Measurements from ENCODE around the gene ILF2. TPM values are rescaled to one million over a fixed set of nuclear protein-coding genes. Genes with fewer than 3 reads are reported as not detected.

Gene ILF2
- total RNA-seq, 1 experiment from 2014 or later: 315 TPM

DNA sequence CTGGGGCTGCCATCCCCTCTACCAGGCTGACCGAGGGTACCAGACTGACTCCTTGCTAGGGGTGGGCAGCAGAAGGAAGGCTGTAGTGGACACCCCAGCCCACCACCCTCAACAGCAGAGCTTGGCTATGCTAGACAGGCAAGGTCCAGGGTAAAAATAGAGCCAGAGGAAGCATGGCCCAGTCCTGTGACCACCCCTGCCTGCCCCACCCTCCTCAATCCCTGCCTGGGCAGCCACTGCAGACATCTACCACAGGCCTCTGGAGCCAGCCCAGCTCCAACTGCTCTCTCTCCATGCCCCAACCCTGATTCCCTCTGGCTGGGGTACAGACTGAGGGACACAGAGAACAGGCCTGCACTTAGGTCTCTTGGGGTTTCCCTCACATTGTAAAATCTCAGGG lies 40.8 kb downstream of the ILF2 start:
- no peak for DNase-seq (ENCODE audit: extremely low read depth, low read depth)

- DNase-seq (ENCODE audit: extremely low read depth, low read depth): no peak
Observed at GRCh38 chr1:153629343-153629665, 41.5 kb downstream of the ILF2 start.

DNA sequence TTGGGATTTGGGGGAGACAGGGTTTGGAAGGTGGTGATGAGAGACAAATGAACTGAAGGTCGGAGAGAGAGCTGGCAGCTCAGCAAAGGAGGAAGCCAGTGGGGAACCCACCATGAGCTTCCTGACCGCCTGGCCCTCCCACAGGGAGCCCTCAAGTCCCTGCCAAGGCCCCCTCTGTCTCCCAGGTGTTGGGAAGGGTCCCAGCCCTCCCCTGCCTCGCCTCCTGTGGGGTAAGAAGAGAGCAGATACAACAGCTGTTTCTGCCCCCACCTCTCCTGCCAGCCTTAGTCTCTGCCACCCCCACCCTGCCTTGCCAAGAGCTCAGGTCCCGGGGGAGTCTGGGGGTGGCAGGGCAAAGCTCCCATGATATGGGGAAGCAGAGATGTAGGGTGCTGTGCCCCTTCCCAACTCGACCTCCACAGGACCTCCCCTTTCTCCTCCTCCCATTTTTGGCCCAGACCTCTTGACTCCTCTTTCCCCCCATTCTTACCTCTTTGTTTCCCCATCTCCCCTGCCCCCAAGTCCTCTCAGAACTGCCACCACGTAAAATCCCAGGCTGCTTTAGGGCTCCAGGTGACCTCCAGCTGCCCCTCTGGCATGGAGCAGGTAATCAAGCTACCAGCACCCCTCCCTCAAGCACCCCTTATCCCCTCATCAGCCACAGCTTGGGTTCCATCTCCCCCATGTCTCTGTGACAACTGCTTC lies 42.0 kb downstream of the ILF2 start:
- no peak for DNase-seq (ENCODE audit: extremely low read depth, low read depth)

- no peak for DNase-seq (ENCODE audit: extremely low read depth, low read depth)
Observed at GRCh38 chr1:153627715-153628626, 42.8 kb downstream of the ILF2 start, which contains the start of gene S100A1. Gene S100A1 (plus strand): TSS chr1:153628434. CDS start chr1:153630522, 2,088 bp downstream.

DNA sequence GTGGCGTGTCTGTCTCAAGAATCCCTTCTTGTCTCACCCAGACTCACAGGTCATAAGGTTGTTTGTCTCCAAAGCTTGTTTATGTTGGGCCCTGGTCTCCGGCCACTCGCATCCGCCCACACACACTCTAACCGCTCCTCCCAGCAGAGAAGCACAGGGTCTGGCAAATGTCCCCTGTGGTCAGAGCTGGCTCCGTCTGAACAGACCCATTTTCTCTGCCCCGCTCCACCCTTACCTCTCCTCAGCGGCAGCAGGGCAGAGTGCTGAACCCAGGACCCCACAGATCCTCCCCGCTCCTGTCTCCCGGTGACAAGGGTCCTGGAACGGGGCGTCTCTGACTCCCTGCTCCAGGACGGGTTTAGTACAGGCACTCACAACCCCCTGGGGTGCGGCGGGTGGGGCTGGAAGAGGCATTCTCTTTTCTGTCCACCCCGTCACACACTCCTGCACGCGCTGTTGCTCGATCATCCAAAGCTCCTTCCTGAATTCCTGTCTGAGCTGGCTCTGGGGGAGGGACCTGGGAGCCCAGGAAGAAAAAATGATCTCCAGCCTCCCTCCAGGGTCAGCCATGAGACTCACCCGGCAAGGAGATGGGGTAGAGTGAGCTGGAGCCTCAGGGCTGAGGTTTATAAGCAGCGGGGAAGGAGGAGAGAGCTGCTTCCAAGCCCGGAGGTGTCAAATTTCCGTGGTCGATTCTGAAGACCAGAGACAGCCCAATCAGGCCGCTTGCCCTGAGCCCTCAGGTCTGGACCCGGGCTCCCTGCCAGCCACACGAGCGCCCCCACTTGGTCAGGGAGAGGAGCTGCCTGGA lies 43.7 kb downstream of the ILF2 start, which contains the start of gene S100A13:
Gene S100A13, minus strand, starts transcription at position 602 of the 811 bp plus-strand sequence. CDS start 1,033 bp downstream, outside the sequence.
- DNase-seq (ENCODE audit: extremely low read depth, low read depth): peak; percentile 87

DNA sequence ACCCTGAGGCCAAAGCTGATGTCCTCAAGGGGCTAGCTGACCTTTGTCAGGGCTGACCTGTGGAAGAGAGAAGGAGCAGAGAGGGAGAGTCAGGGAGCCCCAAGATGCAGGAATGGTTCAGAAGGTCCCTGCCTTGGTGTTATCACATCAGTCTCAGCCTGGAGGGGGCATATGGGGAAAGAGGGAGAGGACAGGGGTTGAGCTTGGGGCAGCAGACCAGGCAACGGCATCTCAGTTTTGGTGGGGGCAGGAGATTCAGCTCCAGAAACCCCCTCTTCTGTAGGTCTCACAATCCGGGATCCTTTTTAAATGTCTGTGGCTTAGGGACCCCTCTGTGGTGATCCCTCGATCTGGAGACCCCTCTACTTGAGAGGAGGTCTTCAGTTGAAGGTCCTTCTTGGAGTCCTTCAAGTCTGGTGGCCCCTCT lies 44.3 kb downstream of the ILF2 start:
- no peak for DNase-seq (ENCODE audit: extremely low read depth, low read depth)

DNA sequence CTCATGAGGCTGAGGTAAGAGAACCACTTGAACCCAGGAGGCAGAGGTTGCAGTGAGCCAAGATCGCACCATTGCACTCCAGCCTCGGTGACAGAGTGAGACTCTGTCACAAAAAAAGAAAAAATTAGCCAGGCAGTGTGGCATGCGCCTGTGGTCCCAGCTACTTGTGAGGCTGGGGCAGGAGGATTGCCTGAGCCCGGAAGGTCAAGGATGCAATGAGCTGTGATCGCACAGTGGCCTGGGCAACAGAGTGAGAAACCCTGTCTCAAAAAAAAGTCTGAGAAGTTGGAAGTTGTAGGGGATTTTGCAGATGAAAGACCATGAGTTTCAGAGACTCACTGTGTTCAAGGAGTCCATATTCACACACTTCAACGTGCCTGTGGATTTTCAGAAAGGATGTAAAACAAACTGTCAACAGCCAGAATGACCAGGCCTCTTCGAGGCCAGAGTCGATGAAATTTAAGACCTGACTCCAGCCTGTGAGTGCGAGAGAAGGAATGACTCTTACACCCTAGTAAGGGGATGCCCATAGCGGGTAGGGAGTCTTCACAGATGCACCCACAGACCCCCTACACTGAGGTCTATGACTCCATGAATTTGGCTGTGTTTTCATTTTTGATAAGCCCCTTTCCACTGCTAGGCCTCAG lies 45.7 kb downstream of the ILF2 start:
- no peak for DNase-seq (ENCODE audit: extremely low read depth, low read depth)

DNA sequence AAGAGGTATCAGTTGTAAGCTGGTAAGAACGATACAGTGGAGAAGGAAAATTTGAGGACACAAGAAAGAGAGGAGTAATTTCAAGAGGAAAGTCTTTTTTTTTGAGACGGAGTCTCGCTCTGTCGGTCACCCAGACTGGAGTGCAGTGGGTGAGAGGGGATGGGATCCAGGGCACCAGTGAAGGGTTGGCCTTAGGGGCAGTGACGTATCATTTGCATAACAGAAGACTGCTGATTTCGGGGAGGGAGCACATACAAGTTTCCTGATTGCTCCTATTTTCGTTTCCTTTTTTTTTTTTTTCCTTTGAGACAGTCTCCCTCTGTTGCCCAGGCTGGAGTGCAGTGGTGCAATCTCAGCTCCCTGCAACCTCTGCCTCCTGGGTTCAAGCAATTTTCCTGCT lies 47.7 kb downstream of the ILF2 start:
- no peak for DNase-seq (ENCODE audit: extremely low read depth, low read depth)

GRCh38 chr1:153619171-153619570 lies 51.6 kb downstream of the ILF2 start:
- no peak for DNase-seq (ENCODE audit: extremely low read depth, low read depth)

DNA sequence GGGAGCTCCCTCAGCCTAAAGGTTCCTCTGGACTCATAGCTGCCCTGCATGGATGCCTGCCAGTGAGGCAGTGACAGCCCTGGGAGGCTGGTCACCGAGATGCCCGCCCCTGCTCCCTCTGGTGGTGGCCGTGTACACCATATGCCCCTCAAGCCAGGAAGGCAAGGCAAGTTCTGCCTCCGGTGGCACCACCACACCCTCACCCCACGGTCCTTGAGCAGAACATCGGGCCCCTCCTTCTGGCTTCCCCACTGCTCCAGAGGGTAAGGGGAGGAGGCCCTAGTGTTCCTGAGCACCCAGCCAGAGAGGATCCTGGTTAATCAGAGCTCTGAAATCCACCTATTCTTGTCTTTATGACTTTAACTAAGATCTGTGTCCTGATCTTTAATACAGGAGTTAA lies 53.1 kb downstream of the ILF2 start:
- DNase-seq (ENCODE audit: extremely low read depth, low read depth): peak; percentile 77

DNA sequence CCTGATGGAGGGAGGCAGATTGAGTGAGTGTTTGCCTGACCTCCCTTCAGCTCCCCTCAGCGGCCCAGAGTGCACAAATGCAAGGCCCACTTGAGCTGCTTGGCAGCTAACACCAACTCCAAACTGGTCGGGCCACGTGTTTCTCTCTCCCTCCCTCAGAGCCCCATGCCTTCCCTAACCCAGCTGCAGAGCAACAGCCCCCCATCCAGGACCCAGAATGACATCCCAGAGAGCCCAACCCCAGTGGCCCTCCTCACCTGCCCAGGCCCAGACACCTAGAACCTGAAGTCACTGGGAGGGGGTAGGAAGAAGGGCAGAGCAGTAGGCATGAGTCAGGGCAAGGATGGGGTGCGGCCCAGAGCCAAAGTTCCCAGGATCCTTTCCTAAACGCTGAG lies 53.9 kb downstream of the ILF2 start:
- no peak for DNase-seq (ENCODE audit: extremely low read depth, low read depth)

DNA sequence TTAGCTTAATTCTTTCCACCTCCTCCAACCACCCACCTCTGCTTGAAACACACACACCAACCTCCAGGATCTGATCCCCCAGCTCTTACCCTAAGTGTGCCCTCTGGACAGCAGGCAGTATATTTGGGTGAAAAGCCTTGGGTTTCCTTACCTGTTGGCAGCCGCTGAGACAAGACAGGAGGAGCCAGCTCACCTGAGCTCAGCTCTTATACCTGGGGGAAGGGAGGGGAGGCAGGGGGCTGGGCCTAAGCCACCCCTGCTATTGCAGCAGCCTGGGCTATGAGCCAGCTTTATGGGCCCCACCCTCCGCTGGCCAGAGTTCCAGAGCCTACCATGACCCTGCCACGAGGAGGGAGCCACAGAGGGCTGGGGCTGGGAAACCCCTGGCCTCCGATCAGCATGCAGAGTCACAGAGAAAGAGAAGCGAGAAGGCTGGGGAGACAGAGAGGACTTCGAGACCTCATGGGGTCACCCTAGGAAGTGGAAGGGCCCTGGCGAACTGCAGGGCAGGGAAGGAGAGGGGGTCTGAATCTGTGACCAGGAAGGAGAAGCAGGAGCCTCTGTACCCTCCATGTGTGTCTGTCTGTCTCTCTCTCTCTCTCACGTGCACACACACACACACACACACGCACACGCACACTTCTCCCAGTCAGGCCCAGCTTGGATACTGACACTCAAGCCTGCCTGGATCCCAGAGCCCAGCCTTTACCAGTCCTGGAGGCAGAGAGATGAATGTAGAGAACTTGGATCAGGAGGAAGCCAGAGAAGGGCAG lies 54.5 kb downstream of the ILF2 start, which contains the start of gene S100A14:
Gene S100A14, minus strand, starts transcription at position 182 of the 773 bp plus-strand sequence. CDS start 467 bp downstream, outside the sequence.
- no peak for DNase-seq (ENCODE audit: extremely low read depth, low read depth)

DNA sequence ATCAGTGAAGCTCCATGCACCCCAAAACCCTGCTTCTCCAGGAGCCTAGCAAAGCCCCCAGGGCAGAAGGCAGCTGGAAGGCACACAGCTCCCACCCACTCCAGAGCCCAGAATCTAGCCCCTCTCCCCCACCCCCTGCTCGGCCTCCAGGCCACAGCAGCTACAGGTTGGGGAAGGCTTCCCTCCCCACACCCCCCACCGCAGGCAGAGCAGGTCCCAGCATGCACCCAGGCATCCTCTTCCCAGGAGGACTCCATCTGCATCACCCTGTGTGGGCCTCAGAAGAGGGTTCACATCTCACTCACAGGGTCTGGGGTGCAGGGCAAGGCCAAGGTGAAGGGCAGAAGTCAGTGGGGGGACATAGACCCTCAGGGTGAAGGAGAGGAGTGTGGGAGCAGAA lies 55.4 kb downstream of the ILF2 start:
- DNase-seq (ENCODE audit: extremely low read depth, low read depth): no peak

- DNase-seq (ENCODE audit: extremely low read depth, low read depth): no peak
Observed at GRCh38 chr1:153614906-153615305, 55.9 kb downstream of the ILF2 start.

GRCh38 chr1:153614189-153614900 lies 56.4 kb downstream of the ILF2 start:
- no peak for DNase-seq (ENCODE audit: extremely low read depth, low read depth)

DNA sequence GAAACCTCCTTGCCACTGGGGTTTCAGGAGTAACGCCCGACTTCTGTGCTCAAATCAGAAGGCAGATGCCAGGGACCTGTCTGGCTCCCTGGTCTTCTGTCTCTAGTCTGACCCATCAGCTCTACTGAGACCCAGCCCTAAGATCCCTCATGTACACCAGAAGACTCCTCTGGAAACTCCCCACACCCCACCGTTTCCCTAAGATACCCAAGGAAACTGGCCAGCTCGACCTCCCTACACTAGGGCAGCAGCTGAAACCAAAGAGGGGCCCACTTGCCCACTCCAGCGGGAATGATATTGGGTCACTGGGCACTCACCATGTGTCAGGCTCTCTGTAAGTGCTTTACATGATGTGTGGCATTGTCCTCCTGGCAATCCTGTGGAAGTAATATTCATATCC lies 57.4 kb downstream of the ILF2 start:
- no peak for DNase-seq (ENCODE audit: extremely low read depth, low read depth)

DNA sequence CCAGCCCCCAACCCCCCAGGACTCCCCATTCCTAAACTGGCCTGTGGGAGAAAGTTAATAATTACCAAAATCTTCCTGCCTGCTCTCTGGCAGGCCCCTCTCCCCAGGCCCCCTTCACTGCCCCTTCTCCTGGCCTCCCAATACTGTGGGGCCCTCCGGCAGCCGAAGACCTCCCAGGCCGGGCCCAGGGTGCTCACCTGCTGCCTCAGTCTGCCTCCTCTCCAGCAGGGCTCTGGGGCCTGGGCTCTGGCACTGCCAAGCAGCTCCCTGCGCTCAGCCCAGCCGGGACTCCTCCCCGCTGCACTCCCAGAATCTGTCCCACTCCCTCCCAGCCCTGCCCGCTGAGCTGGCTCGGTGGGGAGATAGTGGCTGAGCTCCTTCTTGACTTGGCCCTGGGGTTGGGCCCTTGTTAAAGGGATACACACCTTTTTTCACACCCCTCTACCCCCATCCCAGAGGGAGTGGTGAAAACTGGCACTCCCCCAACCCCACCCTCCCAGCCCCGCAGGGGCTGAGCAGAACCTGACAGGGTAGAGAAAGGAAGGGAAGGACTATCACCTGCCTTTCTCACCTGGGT lies 58.0 kb downstream of the ILF2 start, which contains the start of gene S100A16:
Gene S100A16, minus strand, starts transcription at position 383 of the 577 bp plus-strand sequence. CDS start 4,986 bp downstream, outside the sequence.
- DNase-seq (ENCODE audit: extremely low read depth, low read depth): no peak

DNA sequence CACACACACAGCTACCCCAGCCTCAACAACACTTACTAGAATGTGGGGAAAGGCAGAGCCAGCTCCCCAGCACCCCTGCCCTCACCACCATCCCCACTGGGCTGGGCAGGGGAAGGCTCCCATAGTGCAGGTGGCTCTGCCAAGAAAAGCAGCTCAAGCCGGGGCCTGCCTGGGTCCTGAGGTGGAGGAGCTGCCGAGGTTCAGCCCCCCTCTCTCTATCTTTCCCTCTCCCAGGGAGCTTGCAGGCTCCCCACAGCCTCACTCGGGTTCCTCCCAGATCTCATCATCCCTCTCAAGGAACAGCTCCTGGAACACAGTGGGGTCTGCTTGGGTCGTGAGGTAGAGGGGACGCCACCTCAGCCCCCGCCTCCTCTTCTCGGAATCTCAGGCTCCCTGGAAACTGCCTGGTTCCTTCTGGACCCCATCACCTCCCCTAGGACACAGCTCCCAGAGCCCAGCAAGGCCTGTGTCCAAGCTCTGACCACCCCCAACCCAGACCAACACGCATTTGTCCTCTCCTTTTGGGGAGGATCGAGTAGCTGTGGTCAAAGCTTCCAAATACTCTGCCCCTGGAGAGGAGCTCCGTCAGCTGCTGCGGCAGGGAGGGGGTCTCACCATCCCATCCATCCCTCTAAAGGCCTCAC lies 58.6 kb downstream of the ILF2 start:
- DNase-seq (ENCODE audit: extremely low read depth, low read depth): no peak
